PC-3 (cell line): Measurements from ENCODE around the gene LTF. TPM values are rescaled to one million over a fixed set of nuclear protein-coding genes. Genes with fewer than 3 reads are reported as not detected.

Experiments
- ATAC-seq: fragments of 200-7000 bp; cut with Tn5 transposase; 2 replicates; pipeline ENCODE4 v1.9.1; 2020; ENCODE audit warnings: mild to moderate bottlenecking, moderate library complexity
- BruUV-seq: library from RNA; stranded (reverse); fragments of 400-500 nt; replicated peaks from 2 replicates; lab custom pipeline; 2021; lab: Mats Ljungman, UMichigan
- CTCF ChIA-PET: fragments of 300-600 bp; sonication (Branson Sonifier 250); formaldehyde crosslinking; loops from one replicate; lab custom pipeline; 2022; ENCODE audit warnings: antibody characterized with exemption; lab: Charles Lee
- POLR2A ChIA-PET: fragments of 300-600 bp; sonication (Branson Sonifier 250); formaldehyde crosslinking; loops from one replicate; lab custom pipeline; 2022; ENCODE audit warnings: antibody characterized with exemption; ENCODE audit not compliant: unreplicated experiment; lab: Charles Lee
- DNase-seq: peaks from one replicate; pipeline ENCODE4 v3.0.0-alpha.2; 2015
- H2AFZ ChIP-seq: fragments of 300-600 bp; sonication (generic); 2 replicates; pipeline ENCODE4 v1.6.0; 2016; ENCODE audit warnings: antibody characterized with exemption, low read length
- H3F3A ChIP-seq: fragments of 300-600 bp; sonication (generic); one replicate; pipeline ENCODE4 v1.6.0; 2017; ENCODE audit warnings: antibody characterized with exemption, low read length, control low read depth, mild to moderate bottlenecking; ENCODE audit not compliant: unreplicated experiment
- H3K27ac ChIP-seq: fragments of 300-600 bp; sonication (generic); 2 replicates; pipeline ENCODE4 v1.5.1; 2016; ENCODE audit warnings: mild to moderate bottlenecking, low read length
- H3K27me3 ChIP-seq: fragments of 300-600 bp; sonication (generic); 2 replicates; pipeline ENCODE4 v1.6.1; 2016; ENCODE audit warnings: low read length, mixed read lengths
- H3K36me3 ChIP-seq: fragments of 300-600 bp; sonication (generic); 2 replicates; pipeline ENCODE4 v1.6.1; 2016; ENCODE audit warnings: low read depth, mixed run types, low read length, mixed read lengths
- H3K4me1 ChIP-seq: fragments of 300-600 bp; sonication (generic); 2 replicates; pipeline ENCODE4 v1.5.1; 2016; ENCODE audit warnings: low read length; ENCODE audit not compliant: insufficient read depth
- H3K4me2 ChIP-seq: fragments of 300-600 bp; sonication (generic); 2 replicates; pipeline ENCODE4 v1.6.0; 2016; ENCODE audit warnings: low read length
- H3K4me3 ChIP-seq: fragments of 300-600 bp; sonication (generic); 2 replicates; pipeline ENCODE4 v1.5.1; 2016; ENCODE audit warnings: mild to moderate bottlenecking, low read length, mixed read lengths
- H3K79me2 ChIP-seq: fragments of 300-600 bp; sonication (generic); 2 replicates; pipeline ENCODE4 v1.6.1; 2017; ENCODE audit warnings: low read length, mixed read lengths
- H3K9ac ChIP-seq: fragments of 300-600 bp; sonication (generic); 2 replicates; pipeline ENCODE4 v1.6.0; 2016; ENCODE audit warnings: mild to moderate bottlenecking, low read length
- H3K9me2 ChIP-seq: fragments of 300-600 bp; sonication (generic); replicated peaks from 2 replicates; pipeline ENCODE4 v1.6.1; 2016; ENCODE audit warnings: mixed run types, low read length, mixed read lengths
- H3K9me3 ChIP-seq: fragments of 300-600 bp; sonication (generic); 2 replicates; pipeline ENCODE4 v1.6.1; 2016; ENCODE audit warnings: low read length, mixed read lengths
- H4K20me1 ChIP-seq: fragments of 300-600 bp; sonication (generic); 2 replicates; pipeline ENCODE4 v1.6.1; 2016; ENCODE audit warnings: low read length, mixed read lengths
- EZH2 ChIP-seq: fragments of 300-600 bp; sonication (generic); IDR thresholded peaks from one replicate; pipeline ENCODE4 v1.6.1; 2017; ENCODE audit warnings: antibody characterized with exemption, mild to moderate bottlenecking, low read length; ENCODE audit not compliant: unreplicated experiment
- EZH2phosphoT487 ChIP-seq: fragments of 300-600 bp; sonication (generic); IDR thresholded peaks from 2 replicates; pipeline ENCODE4 v1.6.1; 2018; ENCODE audit warnings: mild to moderate bottlenecking, antibody characterized with exemption, low read length, borderline replicate concordance
- intact Hi-C: fragments of 100-400 bp; cut with micrococcal nuclease; formaldehyde crosslinking; loops from 2 replicates; pipeline ENCODE4 v1.9.0; 2023
- total RNA-seq: library from RNA; depleted of rRNA; stranded (reverse); fragments of >200 nt; gene quantifications from 2 replicates; pipeline ENCODE4 v1.2.3, GENCODE V29; 2014
- TF ChIP-seq, protein P1 (sequence below): fragments of 300-600 bp; sonication (generic); conservative IDR thresholded peaks from 2 replicates; pipeline ENCODE4 v1.5.1; 2017; ENCODE audit warnings: antibody characterized with exemption, low read depth, mild to moderate bottlenecking, low read length

LTF gene
- total RNA-seq, 1 experiment from 2014 or later: not detected

- H3K79me2 ChIP-seq: no peaks in the 10 kb centered on the region
- ChIA-PET POLR2A (no interaction called here), CTCF (no interaction called here)
- no peak overlapping the region; the same call in 1 of the 2 replicates for H3K9ac ChIP-seq
- no peaks in the 10 kb centered on the region for H3K27me3 ChIP-seq
- no peaks in the 10 kb centered on the region for H3F3A ChIP-seq
- H4K20me1 ChIP-seq: no peaks in the 10 kb centered on the region
- peaks cover 47% of the 10 kb centered on the region for H3K4me1 ChIP-seq
- no peaks in the 10 kb centered on the region for H3K36me3 ChIP-seq
- intact Hi-C loops: loop anchor here (2.0 kb wide), 1 partner anchor 17 kb away; the partner anchor contains the start of genes CCR5AS and CCRL2
- no peak overlapping the region for H2AFZ ChIP-seq
- no peaks in the 10 kb centered on the region for H3K9me3 ChIP-seq
- no peak for TF ChIP-seq EZH2
- TF ChIP-seq, protein P1, sequence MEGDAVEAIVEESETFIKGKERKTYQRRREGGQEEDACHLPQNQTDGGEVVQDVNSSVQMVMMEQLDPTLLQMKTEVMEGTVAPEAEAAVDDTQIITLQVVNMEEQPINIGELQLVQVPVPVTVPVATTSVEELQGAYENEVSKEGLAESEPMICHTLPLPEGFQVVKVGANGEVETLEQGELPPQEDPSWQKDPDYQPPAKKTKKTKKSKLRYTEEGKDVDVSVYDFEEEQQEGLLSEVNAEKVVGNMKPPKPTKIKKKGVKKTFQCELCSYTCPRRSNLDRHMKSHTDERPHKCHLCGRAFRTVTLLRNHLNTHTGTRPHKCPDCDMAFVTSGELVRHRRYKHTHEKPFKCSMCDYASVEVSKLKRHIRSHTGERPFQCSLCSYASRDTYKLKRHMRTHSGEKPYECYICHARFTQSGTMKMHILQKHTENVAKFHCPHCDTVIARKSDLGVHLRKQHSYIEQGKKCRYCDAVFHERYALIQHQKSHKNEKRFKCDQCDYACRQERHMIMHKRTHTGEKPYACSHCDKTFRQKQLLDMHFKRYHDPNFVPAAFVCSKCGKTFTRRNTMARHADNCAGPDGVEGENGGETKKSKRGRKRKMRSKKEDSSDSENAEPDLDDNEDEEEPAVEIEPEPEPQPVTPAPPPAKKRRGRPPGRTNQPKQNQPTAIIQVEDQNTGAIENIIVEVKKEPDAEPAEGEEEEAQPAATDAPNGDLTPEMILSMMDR: no peak
- no peak for TF ChIP-seq EZH2phosphoT487
- H3K4me3 ChIP-seq: no peak overlapping the region
- DNase-seq (peak; percentile 73), ATAC-seq (no peak)
- peak overlapping the region; percentile 59 for H3K27ac ChIP-seq
- H3K9me2 ChIP-seq: no peaks in the 10 kb centered on the region
- H3K4me2 ChIP-seq: no peak overlapping the region
- BruUV-seq: no TSS peak
These were observed 41.1 kb downstream of the LTF start for GRCh38 chr3:46423588-46423987.

- Histone ChIP-seq H3K9me2 (no peaks in the 10 kb centered on the region), H3F3A (no peaks in the 10 kb centered on the region), H4K20me1 (no peaks in the 10 kb centered on the region), H3K27me3 (no peaks in the 10 kb centered on the region), H3K9me3 (no peaks in the 10 kb centered on the region), H3K79me2 (no peaks in the 10 kb centered on the region), H3K4me1 (peaks cover 37% of the 10 kb centered on the region), H3K36me3 (no peaks in the 10 kb centered on the region), H3K27ac (peak overlapping the region; percentile 72), H3K4me2 (no peak overlapping the region), H3K4me3 (no peak overlapping the region), H2AFZ (peak overlapping the region; percentile 10; the same call in 1 of the 2 replicates), H3K9ac (no peak overlapping the region; the same call in 1 of the 2 replicates)
- POLR2A ChIA-PET: no interaction called here
- BruUV-seq: no TSS peak
- intact Hi-C loops: loop anchor here (2.0 kb wide), 1 partner anchor 16 kb away; the partner anchor contains the start of genes CCR5AS and CCRL2
- DNase-seq (peak; percentile 97), ATAC-seq (peak; percentile 100)
- no peak for TF ChIP-seq EZH2
- TF ChIP-seq, protein P1: no peak
- CTCF ChIA-PET: no interaction called here
These were observed 42.1 kb downstream of the LTF start for GRCh38 chr3:46422617-46423016.

DNA sequence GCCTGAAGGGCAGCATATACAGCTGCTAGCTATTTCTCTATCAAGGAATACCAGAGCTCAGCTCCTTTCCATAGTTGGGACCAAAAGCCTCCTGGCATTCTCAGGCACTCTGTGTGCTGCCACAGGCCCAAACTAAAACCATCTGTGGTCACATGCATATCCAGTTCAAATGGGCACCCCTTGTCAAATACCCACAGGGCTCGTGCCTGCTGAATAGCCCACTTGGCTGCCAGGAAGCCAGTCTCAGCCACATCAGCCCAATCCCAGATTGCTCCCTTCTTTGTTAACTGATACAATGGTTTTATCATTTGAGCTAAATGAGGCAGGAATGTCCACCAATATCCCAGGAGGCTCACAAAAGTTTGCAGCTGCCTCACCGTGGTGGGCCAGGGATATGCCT is 43.8 kb downstream of the LTF start:
- no peaks in the 10 kb centered on the region for H3K79me2 ChIP-seq
- H3F3A ChIP-seq: no peaks in the 10 kb centered on the region
- no peak overlapping the region for H3K4me2 ChIP-seq
- H2AFZ ChIP-seq: no peak overlapping the region
- H4K20me1 ChIP-seq: no peaks in the 10 kb centered on the region
- H3K9me2 ChIP-seq: no peaks in the 10 kb centered on the region
- no peak overlapping the region for H3K4me3 ChIP-seq
- H3K9me3 ChIP-seq: no peaks in the 10 kb centered on the region
- no peak overlapping the region for H3K27ac ChIP-seq
- intact Hi-C loops: no loop called here
- ATAC-seq: no peak
- H3K9ac ChIP-seq: no peak overlapping the region
- ChIA-PET CTCF (no interaction called here), POLR2A (no interaction called here)
- H3K27me3 ChIP-seq: no peaks in the 10 kb centered on the region
- no peak for TF ChIP-seq EZH2
- TF ChIP-seq, protein P1: no peak
- TF ChIP-seq EZH2phosphoT487: no peak
- H3K4me1 ChIP-seq: peaks cover 27% of the 10 kb centered on the region
- H3K36me3 ChIP-seq: no peaks in the 10 kb centered on the region
- no TSS peak for BruUV-seq
- no peak for DNase-seq
